NOMO-1 treated with DMSO at 0.1 percent for 48 hours (cell line): ENCODE measurements around the gene RNF144B.

ENCODE experiments used
- DNase-seq: peaks from one replicate; lab custom pipeline; 2025; ENCODE audit not compliant: unreplicated experiment; lab: John Stamatoyannopoulos, UW

The RNF144B gene

DNA sequence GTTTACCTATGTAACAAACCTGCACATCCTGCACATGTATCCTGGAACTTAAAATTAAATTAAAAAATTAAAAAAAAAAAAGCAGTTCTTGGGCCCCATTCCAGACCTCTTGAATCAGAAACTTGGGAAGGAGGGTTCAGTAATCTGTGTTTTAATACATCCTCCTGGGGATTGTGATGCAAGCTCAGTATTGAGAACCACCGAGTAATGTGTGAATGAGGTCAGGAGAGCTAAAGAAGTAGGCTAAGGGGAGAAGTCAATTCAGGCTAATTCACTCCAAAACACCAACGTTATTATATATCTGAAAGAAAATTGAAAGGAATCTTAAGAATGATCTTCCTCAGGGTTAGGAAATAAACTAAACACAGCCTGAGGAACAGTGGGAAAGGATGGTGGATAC lies 120.4 kb downstream of the RNF144B start:
- DNase-seq = no peak

DNA sequence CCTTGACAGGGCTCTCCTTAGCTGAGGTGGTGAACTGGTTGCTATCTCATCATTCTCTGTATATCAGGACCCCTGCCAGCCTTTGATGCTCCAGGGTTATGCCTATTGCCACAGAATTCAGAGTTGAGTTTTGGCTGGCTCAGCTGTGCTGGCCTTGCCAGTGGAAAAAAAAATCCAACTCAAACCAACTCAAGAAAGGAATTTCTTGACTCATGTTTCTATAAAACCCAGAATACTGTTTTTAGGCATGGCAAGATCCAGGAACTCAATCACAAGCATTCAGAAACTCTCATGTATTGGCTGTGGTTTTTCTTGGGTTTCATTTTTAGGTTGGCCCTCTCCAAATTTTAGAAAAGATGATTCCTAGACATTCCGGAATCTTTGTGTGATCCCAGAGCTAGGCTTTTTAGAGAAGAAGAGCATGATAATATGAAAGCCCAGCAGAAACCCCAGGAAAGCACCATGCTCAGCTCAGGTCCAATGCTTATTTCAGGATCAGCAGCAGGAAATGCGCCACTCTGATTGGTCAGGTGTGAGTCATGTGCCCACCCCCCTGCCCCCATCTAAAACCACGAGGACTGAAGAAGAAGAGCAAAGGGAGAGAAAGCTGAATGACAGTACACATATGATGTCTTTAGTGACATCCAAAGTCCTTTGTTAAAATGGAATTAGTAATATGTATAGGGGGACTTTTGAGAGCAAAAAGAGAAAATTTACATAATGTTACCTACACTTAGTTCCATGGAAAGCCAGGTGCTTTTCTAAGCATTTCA lies 122.9 kb downstream of the RNF144B start:
- no peak for DNase-seq

DNA sequence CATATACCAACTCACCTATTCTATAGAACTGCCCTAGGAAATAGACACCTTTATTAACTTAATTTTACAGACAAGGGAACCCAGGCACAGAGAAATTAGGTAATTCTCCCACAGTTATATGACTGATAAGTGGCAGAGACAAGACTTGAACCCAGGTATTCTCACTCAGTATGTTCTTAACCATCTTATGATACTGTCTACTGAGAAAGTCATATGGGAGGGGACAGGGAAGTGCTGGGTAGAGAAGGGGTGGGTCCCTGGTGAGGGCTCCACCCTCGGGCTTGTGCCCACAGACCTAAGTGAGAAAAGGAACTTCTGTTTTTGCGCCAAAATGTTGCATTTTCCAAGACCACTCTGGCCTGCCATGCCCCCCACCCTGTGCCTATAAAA lies 123.5 kb downstream of the RNF144B start:
- no peak for DNase-seq

DNA sequence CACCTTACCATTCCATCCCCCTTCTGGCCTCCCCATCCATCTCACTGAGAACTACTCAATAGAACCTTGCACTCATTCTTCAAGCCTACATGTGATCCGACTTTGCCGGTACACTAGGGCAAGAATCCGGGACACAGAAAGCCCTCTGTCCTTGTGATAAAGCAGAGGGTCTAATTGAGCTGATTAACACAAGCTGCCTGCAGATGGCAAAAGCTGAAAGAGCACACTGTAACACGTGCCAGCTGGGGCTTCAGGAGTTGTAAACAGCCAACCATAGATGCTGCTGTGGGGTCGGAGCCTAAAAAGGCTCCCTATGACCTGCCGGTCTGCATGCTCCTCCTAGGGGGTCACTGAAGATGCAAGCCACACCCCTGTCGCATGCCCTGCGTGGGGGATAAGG lies 124.1 kb downstream of the RNF144B start:
- DNase-seq = no peak

DNA sequence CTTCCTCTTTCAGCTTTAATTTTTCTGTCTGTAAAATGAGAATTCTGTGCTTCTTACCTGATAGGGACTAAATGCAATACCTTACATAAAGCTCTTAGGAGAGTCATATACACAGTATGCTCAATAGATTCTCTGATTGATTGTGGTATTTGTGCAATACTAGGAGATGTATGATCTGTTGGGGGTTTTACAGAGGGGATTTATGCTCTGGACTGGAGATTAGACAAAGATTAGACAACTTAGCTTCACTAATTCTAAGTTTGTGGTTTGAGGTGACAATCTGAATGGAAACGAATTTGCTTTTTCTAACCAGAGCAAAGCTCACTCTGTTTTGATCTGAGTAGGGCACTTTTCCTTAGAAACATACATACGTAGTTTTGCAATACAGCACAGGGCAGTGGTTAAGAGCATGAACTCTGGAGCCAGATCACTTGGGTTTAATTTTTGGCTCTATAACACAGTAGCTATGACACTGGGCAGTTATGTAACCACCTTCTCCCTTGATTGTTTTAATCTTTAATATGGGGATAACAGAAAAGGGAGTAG lies 126.2 kb downstream of the RNF144B start:
- no peak for DNase-seq

GRCh38 chr6:18514180-18514579 lies 127.0 kb downstream of the RNF144B start:
- DNase-seq = no peak

- DNase-seq = no peak
These were observed 128.6 kb downstream of the RNF144B start for GRCh38 chr6:18515767-18516166.
